ENCODE measurements around the gene DCN.

Gene DCN

DNA sequence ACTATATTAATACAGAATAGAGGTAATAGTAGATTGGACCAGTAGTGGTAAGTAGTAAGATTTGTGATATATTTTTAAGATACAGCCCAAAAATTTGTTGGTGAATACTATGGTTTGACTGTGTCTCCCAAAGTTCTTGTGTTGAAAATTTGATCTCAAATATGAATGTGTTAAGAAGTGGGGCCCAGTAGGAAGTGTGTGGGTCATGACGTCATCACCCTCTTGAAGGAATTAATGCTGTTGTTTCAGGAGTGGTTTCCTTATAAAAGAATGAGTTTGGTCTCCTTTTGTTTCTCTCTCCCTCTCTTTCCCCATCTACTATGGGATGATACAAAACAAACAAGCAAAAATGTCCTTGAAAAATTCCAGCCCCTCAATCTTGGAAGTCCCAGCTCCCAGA, 87.7 kb downstream of the DCN start:
- H3K18ac ChIP-seq (ENCODE audit: low read length) = no peak overlapping the region
- no peak overlapping the region for H3K14ac ChIP-seq (ENCODE audit: low read length)
- H2BK12ac ChIP-seq (ENCODE audit: low read length) = no peak overlapping the region
- DNase-seq (ENCODE audit: low spot score) = no peak
- H2AFZ ChIP-seq (ENCODE audit: low read length) = no peak overlapping the region
- H2BK15ac ChIP-seq (ENCODE audit: low read length) = no peak overlapping the region
- H3K27me3 ChIP-seq (ENCODE audit: control insufficient read depth in 3 of 3, insufficient read depth in 3 of 3, low read depth in 1 of 3, low read length in 3 of 3) = no peaks in the 10 kb centered on the region
- H3K4me3 ChIP-seq (ENCODE audit: low read length in 2 of 2) = no peak overlapping the region
- H3K9me3 ChIP-seq (replicated peaks in 1 of 2; ENCODE audit: control insufficient read depth in 2 of 2, insufficient read depth in 1 of 2, low read depth in 1 of 2, low read length in 2 of 2) = no peaks in the 10 kb centered on the region
- no peaks in the 10 kb centered on the region for H3K36me3 ChIP-seq (replicated peaks in 1 of 2; ENCODE audit: control insufficient read depth in 2 of 2, insufficient read depth in 2 of 2, low read length in 2 of 2)
- peaks cover 0 to 8% of the 10 kb centered on the region in 2 donors for H3K4me1 ChIP-seq (ENCODE audit: control insufficient read depth in 2 of 2, insufficient read depth in 1 of 2, low read depth in 1 of 2, low read length in 2 of 2)
- no peak overlapping the region for H2BK120ac ChIP-seq (ENCODE audit: low read depth, low read length)
- H2BK5ac ChIP-seq (ENCODE audit: low read length) = no peak overlapping the region
- WGBS, 2 donors (ENCODE audit: extremely low coverage in 2 of 2, insufficient read length in 2 of 2, insufficient replicate concordance in 1 of 2) = no CpG with 5 or more reads among the region's 1 CpG
- H3K23ac ChIP-seq (ENCODE audit: low read depth, low read length, poor library complexity) = no peak overlapping the region
- H3K4ac ChIP-seq (ENCODE audit: low read length) = no peak overlapping the region
- no peak overlapping the region for H4K91ac ChIP-seq (ENCODE audit: low read depth, low read length, poor library complexity)
- H2AK5ac ChIP-seq (ENCODE audit: low read depth, low read length) = no peak overlapping the region
- H3K27ac ChIP-seq (replicated peaks; ENCODE audit: low read length) = no peak overlapping the region
- no peak overlapping the region for H3K9ac ChIP-seq (ENCODE audit: low read depth, low read length, poor library complexity)
- no peak overlapping the region for H4K8ac ChIP-seq (ENCODE audit: low read depth, low read length)
- H3K4me2 ChIP-seq (ENCODE audit: insufficient read depth, low read length, poor library complexity, severe bottlenecking) = no peak overlapping the region
- no peaks in the 10 kb centered on the region for H3K79me1 ChIP-seq (ENCODE audit: low read depth, low read length)

DNA sequence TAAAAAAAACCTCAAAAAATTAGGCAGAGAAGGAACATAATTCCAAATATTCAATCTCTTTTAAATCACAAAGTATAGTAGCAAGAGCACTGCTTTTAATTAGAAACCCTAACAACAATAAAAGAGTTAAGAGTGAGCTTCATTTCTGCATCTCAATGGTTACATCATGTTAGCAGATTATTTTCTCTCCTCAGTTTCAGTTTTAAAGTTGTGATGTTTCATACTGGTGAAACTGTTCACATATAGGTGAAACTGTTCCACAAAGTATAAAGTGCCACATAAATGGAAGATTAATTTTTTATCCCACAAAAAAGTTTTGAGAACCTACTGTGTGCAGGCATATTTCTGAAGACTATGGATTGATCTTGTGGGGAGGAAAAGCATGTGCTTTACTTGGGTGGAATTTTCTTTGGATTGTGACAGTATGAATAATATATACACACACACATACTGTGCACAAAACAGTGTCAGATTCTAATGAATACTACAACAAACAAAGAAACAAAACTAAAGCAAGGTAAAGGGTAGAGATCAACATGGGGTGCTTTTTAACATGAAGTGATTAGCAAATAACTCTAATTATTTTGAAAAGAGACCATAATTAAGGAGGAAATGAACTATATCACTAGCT, 88.5 kb downstream of the DCN start:
- peaks cover 0 to 8% of the 10 kb centered on the region in 2 donors for H3K4me1 ChIP-seq (ENCODE audit: control insufficient read depth in 2 of 2, insufficient read depth in 1 of 2, low read depth in 1 of 2, low read length in 2 of 2)
- H3K4me3 ChIP-seq (ENCODE audit: low read length in 2 of 2) = no peak overlapping the region
- no peak overlapping the region for H2BK15ac ChIP-seq (ENCODE audit: low read length)
- H3K27ac ChIP-seq (replicated peaks; ENCODE audit: low read length) = no peak overlapping the region
- H4K8ac ChIP-seq (ENCODE audit: low read depth, low read length) = no peak overlapping the region
- no peak overlapping the region for H3K4me2 ChIP-seq (ENCODE audit: insufficient read depth, low read length, poor library complexity, severe bottlenecking)
- no peak overlapping the region for H3K4ac ChIP-seq (ENCODE audit: low read length)
- H3K9ac ChIP-seq (ENCODE audit: low read depth, low read length, poor library complexity) = no peak overlapping the region
- H3K23ac ChIP-seq (ENCODE audit: low read depth, low read length, poor library complexity) = no peak overlapping the region
- H3K36me3 ChIP-seq (replicated peaks in 1 of 2; ENCODE audit: control insufficient read depth in 2 of 2, insufficient read depth in 2 of 2, low read length in 2 of 2) = no peaks in the 10 kb centered on the region
- no peaks in the 10 kb centered on the region for H3K9me3 ChIP-seq (replicated peaks in 1 of 2; ENCODE audit: control insufficient read depth in 2 of 2, insufficient read depth in 1 of 2, low read depth in 1 of 2, low read length in 2 of 2)
- H3K18ac ChIP-seq (ENCODE audit: low read length) = no peak overlapping the region
- DNase-seq (ENCODE audit: low spot score) = no peak
- no peak overlapping the region for H2BK120ac ChIP-seq (ENCODE audit: low read depth, low read length)
- H4K91ac ChIP-seq (ENCODE audit: low read depth, low read length, poor library complexity) = no peak overlapping the region
- no peak overlapping the region for H3K14ac ChIP-seq (ENCODE audit: low read length)
- H2AK5ac ChIP-seq (ENCODE audit: low read depth, low read length) = no peak overlapping the region
- H3K79me1 ChIP-seq (ENCODE audit: low read depth, low read length) = no peaks in the 10 kb centered on the region
- no peaks in the 10 kb centered on the region for H3K27me3 ChIP-seq (ENCODE audit: control insufficient read depth in 3 of 3, insufficient read depth in 3 of 3, low read depth in 1 of 3, low read length in 3 of 3)
- no peak overlapping the region for H2AFZ ChIP-seq (ENCODE audit: low read length)
- no peak overlapping the region for H2BK5ac ChIP-seq (ENCODE audit: low read length)
- H2BK12ac ChIP-seq (ENCODE audit: low read length) = no peak overlapping the region

DNA sequence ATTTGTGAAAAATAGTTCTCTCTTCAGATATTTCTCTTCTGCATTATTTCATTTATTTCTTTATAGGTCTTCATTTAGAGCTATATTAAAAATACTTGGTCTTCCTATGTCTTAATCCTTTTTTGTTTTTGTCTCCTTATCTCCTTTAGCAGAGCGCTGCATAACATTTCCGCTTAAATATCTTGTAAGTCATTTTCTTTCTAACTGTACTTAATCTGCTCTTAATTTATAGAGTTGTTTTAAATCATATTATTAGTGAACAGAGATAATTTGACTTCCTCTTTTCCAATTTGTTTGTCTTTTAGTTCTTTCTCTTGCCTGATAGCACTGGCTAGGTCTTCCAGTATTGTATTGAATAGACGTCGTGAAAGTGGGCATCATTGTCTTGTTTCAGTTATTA, 89.3 kb downstream of the DCN start:
- no peak overlapping the region for H3K27ac ChIP-seq (replicated peaks; ENCODE audit: low read length)
- no peaks in the 10 kb centered on the region for H3K27me3 ChIP-seq (ENCODE audit: control insufficient read depth in 3 of 3, insufficient read depth in 3 of 3, low read depth in 1 of 3, low read length in 3 of 3)
- no peak overlapping the region for H3K4ac ChIP-seq (ENCODE audit: low read length)
- no peaks in the 10 kb centered on the region for H3K36me3 ChIP-seq (replicated peaks in 1 of 2; ENCODE audit: control insufficient read depth in 2 of 2, insufficient read depth in 2 of 2, low read length in 2 of 2)
- no CpG with 5 or more reads among the region's 4 CpGs for WGBS, 2 donors (ENCODE audit: extremely low coverage in 2 of 2, insufficient read length in 2 of 2, insufficient replicate concordance in 1 of 2)
- no peak overlapping the region for H2AFZ ChIP-seq (ENCODE audit: low read length)
- no peak overlapping the region for H3K23ac ChIP-seq (ENCODE audit: low read depth, low read length, poor library complexity)
- no peak overlapping the region for H3K4me3 ChIP-seq (ENCODE audit: low read length in 2 of 2)
- H2BK15ac ChIP-seq (ENCODE audit: low read length) = no peak overlapping the region
- H3K79me1 ChIP-seq (ENCODE audit: low read depth, low read length) = no peaks in the 10 kb centered on the region
- no peak overlapping the region for H2BK12ac ChIP-seq (ENCODE audit: low read length)
- no peaks in the 10 kb centered on the region for H3K9me3 ChIP-seq (replicated peaks in 1 of 2; ENCODE audit: control insufficient read depth in 2 of 2, insufficient read depth in 1 of 2, low read depth in 1 of 2, low read length in 2 of 2)
- no peak overlapping the region for H2BK120ac ChIP-seq (ENCODE audit: low read depth, low read length)
- peaks cover 0 to under 1% of the 10 kb centered on the region in 2 donors for H3K4me1 ChIP-seq (ENCODE audit: control insufficient read depth in 2 of 2, insufficient read depth in 1 of 2, low read depth in 1 of 2, low read length in 2 of 2)
- no peak overlapping the region for H2AK5ac ChIP-seq (ENCODE audit: low read depth, low read length)
- H4K91ac ChIP-seq (ENCODE audit: low read depth, low read length, poor library complexity) = no peak overlapping the region
- H4K8ac ChIP-seq (ENCODE audit: low read depth, low read length) = no peak overlapping the region
- H2BK5ac ChIP-seq (ENCODE audit: low read length) = no peak overlapping the region
- H3K4me2 ChIP-seq (ENCODE audit: insufficient read depth, low read length, poor library complexity, severe bottlenecking) = no peak overlapping the region
- H3K14ac ChIP-seq (ENCODE audit: low read length) = no peak overlapping the region
- H3K9ac ChIP-seq (ENCODE audit: low read depth, low read length, poor library complexity) = no peak overlapping the region
- H3K18ac ChIP-seq (ENCODE audit: low read length) = no peak overlapping the region
- no peak for DNase-seq (ENCODE audit: low spot score)

DNA sequence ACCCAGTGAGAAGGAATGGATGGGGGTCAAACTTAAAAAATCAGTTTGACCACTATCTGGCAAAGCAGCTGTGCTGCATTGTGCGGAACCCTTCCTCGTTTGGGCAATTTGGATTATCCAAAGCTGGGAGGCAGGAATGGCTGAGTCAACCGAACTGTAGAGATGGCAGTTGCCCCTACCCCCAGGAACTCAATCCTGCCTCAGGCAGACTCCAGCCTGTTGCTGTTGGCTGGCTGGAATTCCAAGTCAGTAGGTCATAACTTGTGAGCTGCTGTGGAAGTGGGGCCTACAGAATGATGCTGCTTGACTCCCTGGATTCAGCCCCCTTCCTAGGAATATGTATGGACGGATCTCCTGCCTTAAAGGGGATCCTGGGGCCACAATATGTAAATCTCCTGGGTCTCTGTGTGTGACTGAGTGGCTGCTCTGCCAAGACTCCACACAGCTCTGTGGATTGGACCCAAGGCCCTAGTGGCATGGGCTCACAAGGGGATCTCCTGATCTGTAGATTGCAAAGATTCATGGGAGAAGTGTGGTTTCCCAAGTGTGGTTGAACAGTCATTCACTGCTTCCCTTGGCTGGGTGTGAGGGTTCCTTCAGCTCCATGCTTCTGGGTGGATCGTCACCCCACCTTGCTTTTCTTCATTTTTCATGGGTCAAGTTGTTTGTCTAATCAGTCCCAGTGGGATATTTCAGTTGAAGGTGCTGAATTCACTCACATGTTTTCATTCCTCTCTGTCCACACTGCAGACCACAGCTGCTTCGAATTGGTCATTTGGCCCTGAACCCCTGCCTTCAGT, 90.5 kb downstream of the DCN start:
- H2AFZ ChIP-seq (ENCODE audit: low read length) = peak overlapping the region; percentile 53
- no peak overlapping the region for H3K4ac ChIP-seq (ENCODE audit: low read length)
- no peak overlapping the region for H3K27ac ChIP-seq (replicated peaks; ENCODE audit: low read length)
- H2BK12ac ChIP-seq (ENCODE audit: low read length) = no peak overlapping the region
- WGBS, 2 donors (ENCODE audit: extremely low coverage in 2 of 2, insufficient read length in 2 of 2, insufficient replicate concordance in 1 of 2) = no CpG with 5 or more reads among the region's 6 CpGs
- no peak overlapping the region for H3K4me2 ChIP-seq (ENCODE audit: insufficient read depth, low read length, poor library complexity, severe bottlenecking)
- no peak overlapping the region for H4K8ac ChIP-seq (ENCODE audit: low read depth, low read length)
- no peaks in the 10 kb centered on the region for H3K9me3 ChIP-seq (replicated peaks in 1 of 2; ENCODE audit: control insufficient read depth in 2 of 2, insufficient read depth in 1 of 2, low read depth in 1 of 2, low read length in 2 of 2)
- no peaks in the 10 kb centered on the region for H3K27me3 ChIP-seq (ENCODE audit: control insufficient read depth in 3 of 3, insufficient read depth in 3 of 3, low read depth in 1 of 3, low read length in 3 of 3)
- no peak overlapping the region for H2BK5ac ChIP-seq (ENCODE audit: low read length)
- H3K14ac ChIP-seq (ENCODE audit: low read length) = no peak overlapping the region
- no peak overlapping the region for H2BK120ac ChIP-seq (ENCODE audit: low read depth, low read length)
- no peaks in the 10 kb centered on the region for H3K4me1 ChIP-seq (ENCODE audit: control insufficient read depth in 2 of 2, insufficient read depth in 1 of 2, low read depth in 1 of 2, low read length in 2 of 2)
- H3K79me1 ChIP-seq (ENCODE audit: low read depth, low read length) = no peaks in the 10 kb centered on the region
- no peak overlapping the region for H2AK5ac ChIP-seq (ENCODE audit: low read depth, low read length)
- no peak overlapping the region for H4K91ac ChIP-seq (ENCODE audit: low read depth, low read length, poor library complexity)
- H3K4me3 ChIP-seq (ENCODE audit: low read length in 2 of 2) = no peak overlapping the region
- H3K36me3 ChIP-seq (replicated peaks in 1 of 2; ENCODE audit: control insufficient read depth in 2 of 2, insufficient read depth in 2 of 2, low read length in 2 of 2) = no peaks in the 10 kb centered on the region
- H3K9ac ChIP-seq (ENCODE audit: low read depth, low read length, poor library complexity) = no peak overlapping the region
- H3K23ac ChIP-seq (ENCODE audit: low read depth, low read length, poor library complexity) = no peak overlapping the region
- no peak overlapping the region for H2BK15ac ChIP-seq (ENCODE audit: low read length)
- H3K18ac ChIP-seq (ENCODE audit: low read length) = no peak overlapping the region
- no peak for DNase-seq (ENCODE audit: low spot score)
